T-helper 2 cell treated with Interferon-gamma antibody and Interleukin-4, amounts not matched to agents 5 μg/mL and 100 μg/mL, for 36 hours (primary cell): ENCODE measurements around the gene FAM219A.
A peak's percentile ranks its signal among the peaks of the same experiment; 100 is the strongest.

Experiments
- DNase-seq: peaks from one replicate; pipeline ENCODE4 v3.0.0; 2021; ENCODE audit warnings: low spot score
- H3K27ac Mint-ChIP-seq: one replicate; pipeline ENCODE4 v1.8.0; 2021; ENCODE audit warnings: mild to moderate bottlenecking, mixed read lengths
- H3K27me3 Mint-ChIP-seq: one replicate; pipeline ENCODE4 v1.8.0; 2021; ENCODE audit warnings: low read depth, mixed read lengths
- H3K36me3 Mint-ChIP-seq: one replicate; pipeline ENCODE4 v1.8.0; 2021; ENCODE audit warnings: low read depth, mixed read lengths
- H3K4me1 Mint-ChIP-seq: one replicate; pipeline ENCODE4 v1.8.0; 2021; ENCODE audit warnings: low read depth, mixed read lengths
- H3K4me3 Mint-ChIP-seq: one replicate; pipeline ENCODE4 v1.8.0; 2022; ENCODE audit warnings: mild to moderate bottlenecking, moderate library complexity, mixed read lengths
- H3K9me3 Mint-ChIP-seq: one replicate; pipeline ENCODE4 v1.8.0; 2021; ENCODE audit warnings: mixed read lengths

Gene FAM219A

GRCh38 chr9:34458013-34458958, at the start of gene FAM219A, which contains the start of gene DNAI1:
Gene FAM219A (minus strand): TSS chr9:34458570. CDS start chr9:34458263, 307 bp downstream.
Gene DNAI1 (plus strand): TSS chr9:34458805. CDS start chr9:34459006, 201 bp downstream.
- Mint-ChIP-seq H3K9me3 (no peaks in the 10 kb centered on the region), H3K4me3 (peak within 1 kb of the TSS; percentile 91), H3K36me3 (no peaks in the 10 kb centered on the region), H3K4me1 (peaks cover 35% of the 10 kb centered on the region), H3K27ac (peak within 1 kb of the TSS; percentile 73), H3K27me3 (peaks cover 15% of the 10 kb centered on the region)
- peak; percentile 99 for DNase-seq

DNA sequence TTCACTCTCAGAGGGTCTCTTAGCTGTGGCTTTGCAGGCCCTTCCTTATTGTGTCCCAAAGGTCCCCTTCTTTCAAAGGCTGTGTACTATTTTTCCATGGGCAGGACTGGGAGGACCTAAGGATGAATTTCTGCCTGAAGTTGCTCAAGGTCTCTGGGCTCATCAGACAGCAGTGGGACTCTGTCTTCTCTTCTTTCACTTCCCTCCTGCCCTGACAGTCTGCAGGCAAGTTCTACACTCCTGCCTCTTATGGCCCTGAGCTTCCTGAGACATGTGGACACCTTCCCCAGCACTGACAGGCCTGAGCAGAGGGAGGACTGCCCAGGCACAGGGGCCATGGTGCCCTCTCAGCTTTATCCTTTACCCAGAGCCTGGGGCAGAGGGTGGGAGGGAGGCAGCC, 49.6 kb upstream of the FAM219A start:
- Mint-ChIP-seq H3K9me3 (no peaks in the 10 kb centered on the region), H3K27ac (no peak overlapping the region), H3K36me3 (no peaks in the 10 kb centered on the region), H3K27me3 (peaks cover 2% of the 10 kb centered on the region), H3K4me3 (no peak overlapping the region), H3K4me1 (no peaks in the 10 kb centered on the region)
- no peak for DNase-seq

DNA sequence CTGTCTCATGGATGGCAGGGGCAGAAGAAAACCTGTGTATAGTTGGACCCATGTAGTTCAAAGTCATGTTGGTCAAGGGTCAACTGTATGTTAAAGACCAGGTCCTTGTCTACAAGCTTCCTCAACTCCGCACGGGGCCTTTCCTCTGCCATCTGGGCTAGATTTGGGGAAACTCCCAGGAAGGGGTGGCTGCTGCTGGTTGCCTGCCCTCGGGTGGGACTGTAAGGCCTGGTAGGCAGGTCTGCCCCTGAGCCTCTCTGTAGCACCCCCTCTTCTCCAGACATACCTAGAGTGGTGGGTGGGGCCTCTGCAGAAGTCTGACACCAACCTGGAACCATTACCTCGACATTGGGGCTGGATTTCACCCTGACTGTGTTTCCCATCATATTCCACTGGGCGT, 49.2 kb upstream of the FAM219A start:
- DNase-seq, result no peak
- no peaks in the 10 kb centered on the region for H3K36me3 Mint-ChIP-seq
- no peaks in the 10 kb centered on the region for H3K4me1 Mint-ChIP-seq
- H3K27ac Mint-ChIP-seq, result no peak overlapping the region
- peaks cover 2% of the 10 kb centered on the region for H3K27me3 Mint-ChIP-seq
- H3K4me3 Mint-ChIP-seq, result no peak overlapping the region
- no peaks in the 10 kb centered on the region for H3K9me3 Mint-ChIP-seq

GRCh38 chr9:34506623-34507022, 48.3 kb upstream of the FAM219A start:
- peaks cover 2% of the 10 kb centered on the region for H3K27me3 Mint-ChIP-seq
- no peak for DNase-seq
- no peaks in the 10 kb centered on the region for H3K4me1 Mint-ChIP-seq
- no peaks in the 10 kb centered on the region for H3K36me3 Mint-ChIP-seq
- no peak overlapping the region for H3K4me3 Mint-ChIP-seq
- no peak overlapping the region for H3K27ac Mint-ChIP-seq
- H3K9me3 Mint-ChIP-seq, result no peaks in the 10 kb centered on the region

DNA sequence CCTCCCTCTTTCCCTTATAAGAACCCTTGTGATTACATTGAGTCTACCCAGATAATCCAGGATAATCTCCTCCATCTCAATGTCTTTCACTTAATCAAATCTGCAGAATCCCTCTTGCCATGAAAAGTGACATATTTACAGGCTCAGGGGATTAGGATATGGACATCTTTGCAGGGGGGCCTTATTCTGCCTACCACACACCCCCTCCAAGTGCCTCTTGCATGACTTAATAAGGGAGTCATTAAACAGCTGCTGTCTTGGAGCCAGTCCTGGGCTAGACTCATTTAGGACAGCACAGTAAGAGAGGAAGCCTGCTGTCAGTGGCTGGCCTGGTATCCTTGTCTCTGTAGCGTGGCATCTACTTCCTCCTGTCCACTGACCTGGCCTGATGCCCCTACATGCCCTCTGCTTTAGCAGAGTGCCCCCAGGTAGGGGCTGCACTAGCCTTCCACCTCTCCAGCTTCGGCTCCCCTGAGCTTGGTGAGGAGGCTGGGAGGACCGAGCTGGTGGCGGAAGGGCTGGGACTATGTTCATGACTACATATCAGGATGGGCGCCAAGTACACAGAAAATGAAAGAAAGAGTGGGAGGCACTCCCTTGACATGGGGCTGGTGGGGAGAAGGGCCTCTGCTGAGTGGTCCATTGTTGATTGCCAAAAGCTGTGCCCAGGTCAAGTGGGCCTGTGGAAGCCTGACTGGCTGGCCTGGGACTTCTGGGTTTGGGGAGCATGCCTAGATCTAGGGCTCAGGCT, 47.2 kb upstream of the FAM219A start:
- H3K4me3 Mint-ChIP-seq, result no peak overlapping the region
- peaks cover 1% of the 10 kb centered on the region for H3K4me1 Mint-ChIP-seq
- H3K36me3 Mint-ChIP-seq, result no peaks in the 10 kb centered on the region
- H3K9me3 Mint-ChIP-seq, result no peaks in the 10 kb centered on the region
- no peak overlapping the region for H3K27ac Mint-ChIP-seq
- DNase-seq, result no peak
- peaks cover 2% of the 10 kb centered on the region for H3K27me3 Mint-ChIP-seq

DNA sequence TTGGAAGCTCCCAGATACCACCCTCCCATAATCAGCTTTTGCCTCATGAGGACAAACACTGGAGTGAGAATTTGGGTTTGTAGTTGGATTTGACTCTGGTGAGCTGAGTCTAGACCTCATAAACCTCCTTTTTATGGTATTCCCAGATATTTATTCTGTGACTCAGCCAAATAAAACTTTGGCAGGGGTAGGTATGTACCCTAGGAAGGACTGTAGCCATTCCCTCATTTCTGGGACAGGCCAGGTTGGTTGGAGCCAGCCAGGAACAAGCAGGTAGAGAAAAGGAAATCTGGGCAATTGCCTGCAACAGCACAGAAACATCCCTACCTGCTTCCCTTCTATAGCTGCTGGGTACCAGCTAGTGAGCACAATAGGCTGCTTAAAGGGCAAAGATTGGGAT, 45.0 kb upstream of the FAM219A start:
- Mint-ChIP-seq H3K36me3 (no peaks in the 10 kb centered on the region), H3K9me3 (no peaks in the 10 kb centered on the region), H3K27me3 (peaks cover 2% of the 10 kb centered on the region), H3K4me1 (peaks cover 2% of the 10 kb centered on the region), H3K27ac (no peak overlapping the region), H3K4me3 (no peak overlapping the region)
- no peak for DNase-seq

DNA sequence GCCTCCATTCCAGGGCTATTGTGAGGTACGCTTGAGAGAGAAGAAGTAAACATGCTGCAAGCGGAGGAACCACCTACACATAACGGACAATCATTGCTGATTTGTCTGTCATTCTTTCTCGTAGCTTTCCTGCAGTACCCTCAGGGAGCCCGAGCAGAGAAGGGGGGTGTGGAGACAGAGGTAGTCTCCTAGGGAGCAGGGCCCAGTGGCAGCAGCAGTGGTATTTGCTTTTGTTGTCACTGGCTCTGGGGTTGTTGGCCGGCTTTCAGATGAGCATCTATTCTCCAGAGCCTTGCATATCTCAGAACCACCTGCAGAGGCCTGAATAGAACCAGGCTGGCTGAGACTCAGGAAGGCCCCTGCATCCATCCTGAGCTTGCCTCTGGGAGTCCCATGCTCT, 44.5 kb upstream of the FAM219A start:
- no peak overlapping the region for H3K27ac Mint-ChIP-seq
- no peak overlapping the region for H3K4me3 Mint-ChIP-seq
- peaks cover 2% of the 10 kb centered on the region for H3K4me1 Mint-ChIP-seq
- H3K36me3 Mint-ChIP-seq, result no peaks in the 10 kb centered on the region
- no peak for DNase-seq
- peaks cover 2% of the 10 kb centered on the region for H3K27me3 Mint-ChIP-seq
- H3K9me3 Mint-ChIP-seq, result no peaks in the 10 kb centered on the region

GRCh38 chr9:34502471-34502870, 44.1 kb upstream of the FAM219A start:
- H3K4me1 Mint-ChIP-seq, result peaks cover 2% of the 10 kb centered on the region
- no peak overlapping the region for H3K27ac Mint-ChIP-seq
- H3K36me3 Mint-ChIP-seq, result no peaks in the 10 kb centered on the region
- no peaks in the 10 kb centered on the region for H3K9me3 Mint-ChIP-seq
- DNase-seq, result no peak
- peaks cover 2% of the 10 kb centered on the region for H3K27me3 Mint-ChIP-seq
- no peak overlapping the region for H3K4me3 Mint-ChIP-seq

GRCh38 chr9:34501889-34502425, 43.6 kb upstream of the FAM219A start:
- DNase-seq, result no peak
- Mint-ChIP-seq H3K27ac (no peak overlapping the region), H3K9me3 (no peaks in the 10 kb centered on the region), H3K36me3 (no peaks in the 10 kb centered on the region), H3K4me1 (peaks cover 2% of the 10 kb centered on the region), H3K27me3 (peaks cover 2% of the 10 kb centered on the region), H3K4me3 (no peak overlapping the region)

DNA sequence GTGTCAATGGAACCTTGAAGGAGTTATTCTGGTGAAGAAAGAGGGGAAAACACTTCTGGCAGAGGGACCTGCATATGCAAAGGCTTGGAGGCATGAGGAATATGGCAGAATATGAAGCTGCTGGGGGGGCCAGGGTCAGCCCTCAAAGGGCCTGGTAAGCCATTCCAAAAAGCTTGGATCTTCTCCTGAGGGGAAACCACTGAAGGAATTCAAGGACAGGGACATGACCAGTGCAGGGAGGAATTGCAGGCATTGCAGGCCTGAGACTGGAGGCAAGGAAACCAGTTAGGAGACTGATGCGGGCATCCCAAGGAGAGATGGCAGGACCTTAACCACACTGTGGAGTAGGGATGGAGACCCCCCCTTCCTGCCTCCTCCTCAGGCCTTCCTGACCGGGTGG, 43.0 kb upstream of the FAM219A start:
- no peak for DNase-seq
- H3K27me3 Mint-ChIP-seq, result peaks cover 2% of the 10 kb centered on the region
- no peak overlapping the region for H3K27ac Mint-ChIP-seq
- H3K9me3 Mint-ChIP-seq, result no peaks in the 10 kb centered on the region
- H3K4me1 Mint-ChIP-seq, result peaks cover 2% of the 10 kb centered on the region
- H3K4me3 Mint-ChIP-seq, result no peak overlapping the region
- no peaks in the 10 kb centered on the region for H3K36me3 Mint-ChIP-seq

- peak; percentile 72 for DNase-seq
- H3K9me3 Mint-ChIP-seq, result no peaks in the 10 kb centered on the region
- H3K4me3 Mint-ChIP-seq, result no peak overlapping the region
- no peaks in the 10 kb centered on the region for H3K36me3 Mint-ChIP-seq
- no peak overlapping the region for H3K27ac Mint-ChIP-seq
- H3K4me1 Mint-ChIP-seq, result peaks cover 2% of the 10 kb centered on the region
- peaks cover 2% of the 10 kb centered on the region for H3K27me3 Mint-ChIP-seq
Observed at GRCh38 chr9:34500623-34501267, 42.4 kb upstream of the FAM219A start.

DNA sequence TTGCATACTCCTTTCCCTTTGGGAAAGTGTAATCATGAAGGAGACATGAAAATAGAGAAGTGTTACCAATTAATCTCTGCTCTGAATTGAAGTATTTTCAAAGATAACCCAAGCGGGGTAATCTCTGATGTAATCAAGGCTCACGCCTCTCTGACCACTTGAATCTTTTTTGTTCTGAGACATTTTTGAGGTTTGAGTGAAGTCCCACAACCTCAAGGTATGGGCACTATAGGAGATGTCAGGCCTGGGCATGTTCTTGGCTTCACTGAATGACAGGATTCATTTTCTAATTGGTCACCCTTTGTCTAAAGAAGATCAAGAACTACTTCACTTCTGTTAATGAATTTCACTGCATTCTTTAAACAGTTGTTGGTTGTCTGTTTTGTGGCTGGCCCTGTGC, 40.7 kb upstream of the FAM219A start:
- Mint-ChIP-seq H3K4me3 (no peak overlapping the region), H3K27me3 (no peaks in the 10 kb centered on the region), H3K27ac (no peak overlapping the region), H3K9me3 (no peaks in the 10 kb centered on the region), H3K4me1 (peaks cover 2% of the 10 kb centered on the region), H3K36me3 (no peaks in the 10 kb centered on the region)
- no peak for DNase-seq

DNA sequence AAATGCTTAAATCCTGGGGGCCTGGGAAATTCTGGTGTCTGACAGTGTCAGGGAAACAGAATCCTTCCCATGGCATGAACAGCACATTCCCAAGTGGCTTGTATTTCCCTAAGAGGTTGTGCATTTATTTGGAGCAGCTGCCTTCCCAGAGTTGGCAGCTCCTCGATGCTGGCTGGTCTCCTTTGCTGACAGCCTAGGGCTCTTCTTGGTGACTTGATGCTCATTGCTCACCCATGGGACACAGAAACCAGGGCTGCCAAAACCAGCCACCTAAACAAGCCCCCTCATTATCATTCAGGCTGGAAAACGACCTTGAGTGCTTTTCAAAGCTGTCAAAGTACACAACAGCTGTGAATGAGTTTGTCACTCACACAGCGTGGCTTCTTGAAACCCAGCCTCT, 40.2 kb upstream of the FAM219A start:
- no peaks in the 10 kb centered on the region for H3K36me3 Mint-ChIP-seq
- no peak for DNase-seq
- H3K27ac Mint-ChIP-seq, result no peak overlapping the region
- H3K27me3 Mint-ChIP-seq, result no peaks in the 10 kb centered on the region
- no peaks in the 10 kb centered on the region for H3K9me3 Mint-ChIP-seq
- H3K4me1 Mint-ChIP-seq, result peaks cover 2% of the 10 kb centered on the region
- H3K4me3 Mint-ChIP-seq, result no peak overlapping the region
